ENCODE results near the gene MCTP1. TPM values are rescaled to one million over a fixed set of nuclear protein-coding genes. Genes with fewer than 3 reads are reported as not detected.

MCTP1 gene
- total and polyA plus RNA-seq, 10 of the 15 experiments (the other 5 are each of a cell fraction or from before 2014, with no cell fraction given), result 12.6 to 45.9 (median 18.8) TPM

GRCh38 chr5:95081500-95081960 is 203.4 kb downstream of the MCTP1 start (continued):
- TF ChIP-seq CREB1 (IDR thresholded peaks at IDR 0.05; ENCODE audit: low read depth) (peak; percentile 80), IRF4 (IDR thresholded peaks at IDR 0.05; ENCODE audit: low read depth, low read length) (peak; percentile 47; the same call in 1 of the 2 replicates), SMARCA5 (IDR thresholded peaks at IDR 0.05) (no peak), STAT1 (conservative IDR thresholded peaks at IDR 0.05) (no peak), RUNX3 (IDR thresholded peaks at IDR 0.05; ENCODE audit: low read length) (no peak; the same call in none of the 2 replicates), CTCF (IDR thresholded peaks at IDR 0.05 in 2 of 3, conservative IDR thresholded peaks at IDR 0.05 in 1 of 3; ENCODE audit: control insufficient read depth in 2 of 3, extremely low read depth in 1 of 3, insufficient read depth in 1 of 3, low read depth in 3 of 3, low read length in 3 of 3) (no peak), WRNIP1 (IDR thresholded peaks at IDR 0.05; ENCODE audit: borderline replicate concordance, low read depth, low read length) (no peak), ATF7 (IDR thresholded peaks at IDR 0.05; ENCODE audit: low read depth) (peak; percentile 90), FOXK2 (IDR thresholded peaks at IDR 0.05) (no peak), MAX (IDR thresholded peaks at IDR 0.05; ENCODE audit: low read depth, low read length) (no peak), SPI1 (IDR thresholded peaks at IDR 0.05; ENCODE audit: borderline replicate concordance, insufficient read depth, low read depth, low read length) (peak; percentile 46; the same call in 1 of the 2 replicates), YBX1 (IDR thresholded peaks at IDR 0.05) (no peak), PBX3 (IDR thresholded peaks at IDR 0.05; ENCODE audit: insufficient replicate concordance, low read depth, low read length) (no peak), MEF2A (IDR thresholded peaks at IDR 0.05; ENCODE audit: insufficient read depth, low read depth, low read length) (no peak), ATF3 (IDR thresholded peaks at IDR 0.05; ENCODE audit: borderline replicate concordance, extremely low read depth, low read depth, low read length) (no peak), EP300 (IDR thresholded peaks at IDR 0.05; ENCODE audit: borderline replicate concordance in 1 of 2, control insufficient read depth in 1 of 2, low read depth in 2 of 2, low read length in 2 of 2) (peak; percentile 26 to 55; a peak in 2 of 4 replicates), IKZF2 (IDR thresholded peaks at IDR 0.05) (peak; percentile 79), NR2C1 (IDR thresholded peaks at IDR 0.05) (no peak), NFYA (IDR thresholded peaks at IDR 0.05; ENCODE audit: borderline replicate concordance, low read depth, low read length) (no peak), TCF12 (IDR thresholded peaks at IDR 0.05; ENCODE audit: low read depth, low read length) (peak; percentile 59; the same call in 1 of the 2 replicates), SMAD5 (IDR thresholded peaks at IDR 0.05; ENCODE audit: low read depth) (peak; percentile 50; the same call in 1 of the 2 replicates), ATF2 (IDR thresholded peaks at IDR 0.05; ENCODE audit: low read length) (peak; percentile 61; the same call in 1 of the 2 replicates), JUNB (IDR thresholded peaks at IDR 0.05) (peak; percentile 66), BRCA1 (IDR thresholded peaks at IDR 0.05; ENCODE audit: low read depth, low read length) (no peak), BHLHE40 (IDR thresholded peaks at IDR 0.05; ENCODE audit: borderline replicate concordance in 1 of 2, low read depth in 2 of 2, low read length in 1 of 2) (no peak; a peak in 1 of 4 replicates), BMI1 (IDR thresholded peaks at IDR 0.05; ENCODE audit: borderline replicate concordance) (no peak), CREM (IDR thresholded peaks at IDR 0.05; ENCODE audit: low read depth) (peak; percentile 65; the same call in 1 of the 2 replicates)

Measured in GM12878 (cell line).